ENCODE data around the gene CYB5R3.

CYB5R3 gene

GRCh38 chr22:42653999-42654398 lies 4.8 kb upstream of the CYB5R3 start:
- Histone ChIP-seq H3K36me3 (ENCODE audit: insufficient read depth, low read length) (no peaks in the 10 kb centered on the region), H3K9me3 (ENCODE audit: low read length) (no peaks in the 10 kb centered on the region), H3K4me1 (ENCODE audit: insufficient read depth, low read length) (no peaks in the 10 kb centered on the region), H3K9ac (ENCODE audit: low read length) (no peak overlapping the region), H3K27ac (ENCODE audit: low read depth, low read length) (no peak overlapping the region), H3K4me3 (ENCODE audit: low read depth in 1 of 2, low read length in 2 of 2) (no peak overlapping the region), H3K27me3 (ENCODE audit: control insufficient read depth in 1 of 2, insufficient read depth in 2 of 2, low read length in 2 of 2) (no peaks in the 10 kb centered on the region)

GRCh38 chr22:42651134-42651533 lies 1.9 kb upstream of the CYB5R3 start:
- Histone ChIP-seq H3K9me3 (ENCODE audit: low read length) (no peaks in the 10 kb centered on the region), H3K9ac (ENCODE audit: low read length) (no peak overlapping the region), H3K4me3 (ENCODE audit: low read depth in 1 of 2, low read length in 2 of 2) (no peak overlapping the region), H3K27ac (ENCODE audit: low read depth, low read length) (no peak overlapping the region), H3K27me3 (ENCODE audit: control insufficient read depth in 1 of 2, insufficient read depth in 2 of 2, low read length in 2 of 2) (no peaks in the 10 kb centered on the region), H3K4me1 (ENCODE audit: insufficient read depth, low read length) (peaks cover 22% of the 10 kb centered on the region), H3K36me3 (ENCODE audit: insufficient read depth, low read length) (no peaks in the 10 kb centered on the region)

GRCh38 chr22:42648368-42649245 lies 585 bp downstream of the CYB5R3 start:
- Histone ChIP-seq H3K27me3 (ENCODE audit: control insufficient read depth in 1 of 2, insufficient read depth in 2 of 2, low read length in 2 of 2) (no peaks in the 10 kb centered on the region), H3K4me1 (ENCODE audit: insufficient read depth, low read length) (peaks cover 47% of the 10 kb centered on the region), H3K27ac (ENCODE audit: low read depth, low read length) (peak overlapping the region; percentile 94), H3K9me3 (ENCODE audit: low read length) (no peaks in the 10 kb centered on the region), H3K4me3 (ENCODE audit: low read depth in 1 of 2, low read length in 2 of 2) (peak overlapping the region; percentile 84 to 96), H3K36me3 (ENCODE audit: insufficient read depth, low read length) (no peaks in the 10 kb centered on the region), H3K9ac (ENCODE audit: low read length) (peak overlapping the region; percentile 49)

DNA sequence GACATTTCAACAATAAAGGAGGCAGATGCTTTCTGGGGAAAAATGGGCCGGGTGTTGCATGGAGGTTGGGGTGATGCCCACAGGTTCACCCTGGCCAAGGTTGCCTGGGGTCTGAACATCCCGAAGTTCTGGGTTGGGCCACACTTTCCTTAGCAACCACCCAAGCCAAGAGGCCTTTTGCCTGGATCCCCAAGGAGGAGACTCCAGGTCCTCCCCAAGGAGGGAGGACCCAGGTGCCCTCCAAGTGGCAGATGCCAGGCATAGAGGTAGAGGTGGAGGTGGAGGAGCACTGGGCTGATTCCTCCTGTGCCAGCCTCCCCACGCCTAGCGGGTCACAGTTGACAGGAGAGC lies 1.2 kb downstream of the CYB5R3 start:
- H3K9ac ChIP-seq (ENCODE audit: low read length) = peak overlapping the region; percentile 49
- peak overlapping the region; percentile 84 to 96 for H3K4me3 ChIP-seq (ENCODE audit: low read depth in 1 of 2, low read length in 2 of 2)
- no peaks in the 10 kb centered on the region for H3K36me3 ChIP-seq (ENCODE audit: insufficient read depth, low read length)
- H3K27ac ChIP-seq (ENCODE audit: low read depth, low read length) = peak overlapping the region; percentile 94
- peaks cover 51% of the 10 kb centered on the region for H3K4me1 ChIP-seq (ENCODE audit: insufficient read depth, low read length)
- H3K27me3 ChIP-seq (ENCODE audit: control insufficient read depth in 1 of 2, insufficient read depth in 2 of 2, low read length in 2 of 2) = no peaks in the 10 kb centered on the region
- no peaks in the 10 kb centered on the region for H3K9me3 ChIP-seq (ENCODE audit: low read length)

- Histone ChIP-seq H3K36me3 (ENCODE audit: insufficient read depth, low read length) (no peaks in the 10 kb centered on the region), H3K9ac (ENCODE audit: low read length) (peak overlapping the region; percentile 23), H3K27me3 (ENCODE audit: control insufficient read depth in 1 of 2, insufficient read depth in 2 of 2, low read length in 2 of 2) (no peaks in the 10 kb centered on the region), H3K27ac (ENCODE audit: low read depth, low read length) (peak overlapping the region; percentile 74), H3K9me3 (ENCODE audit: low read length) (no peaks in the 10 kb centered on the region), H3K4me3 (ENCODE audit: low read depth in 1 of 2, low read length in 2 of 2) (peak overlapping the region; percentile 30 to 48), H3K4me1 (ENCODE audit: insufficient read depth, low read length) (peaks cover 51% of the 10 kb centered on the region)
Measured at GRCh38 chr22:42646569-42647525, 2.3 kb downstream of the CYB5R3 start.

- Histone ChIP-seq H3K27ac (ENCODE audit: low read depth, low read length) (peak overlapping the region; percentile 74), H3K27me3 (ENCODE audit: control insufficient read depth in 1 of 2, insufficient read depth in 2 of 2, low read length in 2 of 2) (no peaks in the 10 kb centered on the region), H3K4me3 (ENCODE audit: low read depth in 1 of 2, low read length in 2 of 2) (peak overlapping the region; percentile 31 to 48), H3K36me3 (ENCODE audit: insufficient read depth, low read length) (no peaks in the 10 kb centered on the region), H3K9ac (ENCODE audit: low read length) (peak overlapping the region; percentile 23), H3K9me3 (ENCODE audit: low read length) (no peaks in the 10 kb centered on the region), H3K4me1 (ENCODE audit: insufficient read depth, low read length) (peaks cover 51% of the 10 kb centered on the region)
Measured at GRCh38 chr22:42645938-42646568, 3.1 kb downstream of the CYB5R3 start.

- H3K27me3 ChIP-seq (ENCODE audit: control insufficient read depth in 1 of 2, insufficient read depth in 2 of 2, low read length in 2 of 2) = no peaks in the 10 kb centered on the region
- no peaks in the 10 kb centered on the region for H3K9me3 ChIP-seq (ENCODE audit: low read length)
- peak overlapping the region; percentile 57 for H3K9ac ChIP-seq (ENCODE audit: low read length)
- no peaks in the 10 kb centered on the region for H3K36me3 ChIP-seq (ENCODE audit: insufficient read depth, low read length)
- peak overlapping the region; percentile 74 for H3K27ac ChIP-seq (ENCODE audit: low read depth, low read length)
- H3K4me1 ChIP-seq (ENCODE audit: insufficient read depth, low read length) = peaks cover 51% of the 10 kb centered on the region
- H3K4me3 ChIP-seq (ENCODE audit: low read depth in 1 of 2, low read length in 2 of 2) = peak overlapping the region; percentile 31 to 48
Measured at GRCh38 chr22:42645341-42645937, 3.8 kb downstream of the CYB5R3 start.

GRCh38 chr22:42644422-42645340 lies 4.5 kb downstream of the CYB5R3 start:
- Histone ChIP-seq H3K4me3 (ENCODE audit: low read depth in 1 of 2, low read length in 2 of 2) (peak overlapping the region; percentile 4 to 48), H3K4me1 (ENCODE audit: insufficient read depth, low read length) (peaks cover 51% of the 10 kb centered on the region)

GRCh38 chr22:42643634-42644421 lies 5.4 kb downstream of the CYB5R3 start:
- Histone ChIP-seq H3K9ac (ENCODE audit: low read length) (peak overlapping the region; percentile 57), H3K9me3 (ENCODE audit: low read length) (no peaks in the 10 kb centered on the region), H3K36me3 (ENCODE audit: insufficient read depth, low read length) (no peaks in the 10 kb centered on the region), H3K4me1 (ENCODE audit: insufficient read depth, low read length) (peaks cover 51% of the 10 kb centered on the region), H3K27me3 (ENCODE audit: control insufficient read depth in 1 of 2, insufficient read depth in 2 of 2, low read length in 2 of 2) (no peaks in the 10 kb centered on the region), H3K27ac (ENCODE audit: low read depth, low read length) (peak overlapping the region; percentile 8), H3K4me3 (ENCODE audit: low read depth in 1 of 2, low read length in 2 of 2) (peak overlapping the region in 1 of 2 donors; percentile 48)

More at GRCh38 chr22:42644422-42645340, 4.5 kb downstream of the CYB5R3 start:
- Histone ChIP-seq H3K27me3 (ENCODE audit: control insufficient read depth in 1 of 2, insufficient read depth in 2 of 2, low read length in 2 of 2) (no peaks in the 10 kb centered on the region), H3K9ac (ENCODE audit: low read length) (peak overlapping the region; percentile 57), H3K9me3 (ENCODE audit: low read length) (no peaks in the 10 kb centered on the region), H3K36me3 (ENCODE audit: insufficient read depth, low read length) (no peaks in the 10 kb centered on the region), H3K27ac (ENCODE audit: low read depth, low read length) (peak overlapping the region; percentile 74)
